HepG2 (cell line): ENCODE data around the gene ADAM15. TPM values are rescaled to one million over a fixed set of nuclear protein-coding genes. Genes with fewer than 3 reads are reported as not detected.
A peak's percentile ranks its signal among the peaks of the same experiment; 100 is the strongest.

Experiments
- ATF7 ChIP-seq, 2 experiments: fragments of 450-650 bp in 1 of 2; sonication (generic) in 1 of 2; formaldehyde crosslinking in 1 of 2; IDR thresholded peaks; 2 replicates each; pipeline versions ENCODE4 v1.4.0 to v1.6.1; 2016 to 2020; ENCODE audit warnings: antibody characterized with exemption in 1 of 2, mild to moderate bottlenecking in 1 of 2, missing genetic modification reagents in 1 of 2
- CBX2 ChIP-seq, 2 experiments: fragments of 200-600 bp in 1 of 2; sonication (generic); formaldehyde crosslinking in 1 of 2; IDR thresholded peaks; 2 replicates each; pipeline versions ENCODE4 v1.7.0 to v1.8.1; 2018 to 2022; ENCODE audit warnings: low read depth in 2 of 2, low read length in 1 of 2, mild to moderate bottlenecking in 1 of 2, missing genetic modification reagents in 1 of 2
- ELF1 ChIP-seq: sonication (generic); formaldehyde crosslinking; IDR thresholded peaks from 2 replicates; pipeline ENCODE4 v1.4.0; 2020; ENCODE audit warnings: missing genetic modification reagents
- MED1 ChIP-seq: sonication (generic); formaldehyde crosslinking; IDR thresholded peaks from 2 replicates; pipeline ENCODE4 v1.4.0; 2020; ENCODE audit warnings: missing genetic modification reagents
- MIXL1 ChIP-seq: IDR thresholded peaks from 2 replicates; pipeline ENCODE4 v1.6.1; 2016
- NFIC ChIP-seq: IDR thresholded peaks from 2 replicates; pipeline ENCODE4 v1.6.1; 2012; ENCODE audit warnings: mild to moderate bottlenecking, low read length, inconsistent platforms
- NFYB ChIP-seq: sonication (generic); formaldehyde crosslinking; IDR thresholded peaks from 2 replicates; pipeline ENCODE4 v1.4.0; 2020; ENCODE audit warnings: missing genetic modification reagents
- NR2F6 ChIP-seq, 2 experiments: IDR thresholded peaks; 2 replicates each; pipeline ENCODE4 v1.6.1; 2016; ENCODE audit warnings: antibody characterized with exemption in 1 of 2, mild to moderate bottlenecking in 1 of 2
- REPIN1 ChIP-seq: sonication (generic); formaldehyde crosslinking; IDR thresholded peaks from 2 replicates; pipeline ENCODE4 v1.8.0; 2022; ENCODE audit warnings: missing genetic modification reagents, low read depth, mild to moderate bottlenecking, borderline replicate concordance
- TBP ChIP-seq: sonication (generic); formaldehyde crosslinking; IDR thresholded peaks from 2 replicates; pipeline ENCODE4 v1.5.0; 2020; ENCODE audit warnings: missing genetic modification reagents
- ZNF33A ChIP-seq: sonication (generic); formaldehyde crosslinking; IDR thresholded peaks from 2 replicates; pipeline ENCODE4 v1.5.1; 2020; ENCODE audit warnings: missing genetic modification reagents, mild to moderate bottlenecking, moderate library complexity, borderline replicate concordance
- polyA plus RNA-seq, 8 experiments: library from polyadenylated mRNA; depleted of rRNA in 3 of 8; stranded (reverse) in 7 of 8; unstranded in 1 of 8; fragments of >200 nt; fragmentation: Illumina TruSeq in 4 of 8; extraction: Trizol in 4 of 8; gene quantifications; 2 replicates each; pipeline versions ENCODE4 v1.2.1 to v1.2.3, GENCODE V29; 2011 to 2016; ENCODE audit warnings: low read depth in 4 of 8, missing spikeins in 1 of 8, mixed read lengths in 1 of 8; ENCODE audit not compliant: insufficient read depth in 1 of 8
- total RNA-seq, 5 experiments: library from RNA; depleted of rRNA; stranded (reverse); fragments of >200 nt; fragmentation: Illumina TruSeq; extraction: Trizol; gene quantifications; 2 replicates each; pipeline ENCODE4 v1.2.3, GENCODE V29; 2016; ENCODE audit warnings: low read depth in 1 of 5
- TF ChIP-seq, protein P1 (sequence below), 2 experiments: sonication (generic) in 1 of 2; formaldehyde crosslinking in 1 of 2; IDR thresholded peaks; 2 replicates each; pipeline versions ENCODE4 v1.6.1 to v1.9.0; 2014 to 2022; ENCODE audit warnings: antibody characterized with exemption in 1 of 2, borderline replicate concordance in 1 of 2, inconsistent platforms in 1 of 2, low read depth in 1 of 2, missing genetic modification reagents in 1 of 2
- TF ChIP-seq, protein P2 (sequence below): sonication (generic); formaldehyde crosslinking; IDR thresholded peaks from 2 replicates; pipeline ENCODE4 v1.9.0; 2021; ENCODE audit warnings: missing genetic modification reagents, borderline replicate concordance
- TF ChIP-seq, protein P3 (sequence below): sonication (generic); formaldehyde crosslinking; IDR thresholded peaks from 2 replicates; pipeline ENCODE4 v1.5.1; 2020; ENCODE audit warnings: missing genetic modification reagents, mild to moderate bottlenecking, borderline replicate concordance
- TF ChIP-seq, protein P4 (sequence below): sonication (generic); formaldehyde crosslinking; conservative IDR thresholded peaks from 2 replicates; pipeline ENCODE4 v1.5.0; 2020; ENCODE audit warnings: missing genetic modification reagents

ADAM15 gene
- total and polyA plus RNA-seq, 2 of the 13 experiments (the other 11 are each of a cell fraction or from before 2014, with no cell fraction given), result 17.9 to 25.6 TPM

DNA sequence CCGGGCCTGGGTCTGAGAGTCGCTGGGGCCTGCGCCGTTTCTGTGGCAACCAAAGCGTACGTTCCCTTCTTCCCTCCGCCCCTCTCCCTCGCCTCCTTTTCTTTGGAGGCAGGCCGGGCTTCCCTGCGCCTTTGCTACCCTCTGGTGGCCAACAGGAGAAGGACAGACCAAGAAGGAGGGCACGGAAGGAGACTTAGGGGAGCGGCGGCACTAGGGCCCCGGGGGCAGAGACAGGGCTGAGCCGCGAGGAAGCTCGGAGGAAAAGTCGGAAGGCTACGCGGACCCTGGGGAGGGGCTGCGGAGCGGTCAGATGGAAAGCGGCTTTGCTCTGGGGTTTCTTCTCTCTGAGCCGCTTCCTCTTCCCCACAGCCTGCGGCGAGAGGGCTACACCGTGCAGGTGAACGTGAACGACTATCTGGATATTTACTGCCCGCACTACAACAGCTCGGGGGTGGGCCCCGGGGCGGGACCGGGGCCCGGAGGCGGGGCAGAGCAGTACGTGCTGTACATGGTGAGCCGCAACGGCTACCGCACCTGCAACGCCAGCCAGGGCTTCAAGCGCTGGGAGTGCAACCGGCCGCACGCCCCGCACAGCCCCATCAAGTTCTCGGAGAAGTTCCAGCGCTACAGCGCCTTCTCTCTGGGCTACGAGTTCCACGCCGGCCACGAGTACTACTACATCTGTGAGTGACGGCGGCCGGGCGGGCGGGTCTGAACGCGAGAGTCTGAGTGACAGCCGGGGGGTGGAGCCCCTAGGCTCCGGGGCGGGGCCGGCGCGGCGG, 33.8 kb downstream of the ADAM15 start (continued):
- TF ChIP-seq, protein P1, sequence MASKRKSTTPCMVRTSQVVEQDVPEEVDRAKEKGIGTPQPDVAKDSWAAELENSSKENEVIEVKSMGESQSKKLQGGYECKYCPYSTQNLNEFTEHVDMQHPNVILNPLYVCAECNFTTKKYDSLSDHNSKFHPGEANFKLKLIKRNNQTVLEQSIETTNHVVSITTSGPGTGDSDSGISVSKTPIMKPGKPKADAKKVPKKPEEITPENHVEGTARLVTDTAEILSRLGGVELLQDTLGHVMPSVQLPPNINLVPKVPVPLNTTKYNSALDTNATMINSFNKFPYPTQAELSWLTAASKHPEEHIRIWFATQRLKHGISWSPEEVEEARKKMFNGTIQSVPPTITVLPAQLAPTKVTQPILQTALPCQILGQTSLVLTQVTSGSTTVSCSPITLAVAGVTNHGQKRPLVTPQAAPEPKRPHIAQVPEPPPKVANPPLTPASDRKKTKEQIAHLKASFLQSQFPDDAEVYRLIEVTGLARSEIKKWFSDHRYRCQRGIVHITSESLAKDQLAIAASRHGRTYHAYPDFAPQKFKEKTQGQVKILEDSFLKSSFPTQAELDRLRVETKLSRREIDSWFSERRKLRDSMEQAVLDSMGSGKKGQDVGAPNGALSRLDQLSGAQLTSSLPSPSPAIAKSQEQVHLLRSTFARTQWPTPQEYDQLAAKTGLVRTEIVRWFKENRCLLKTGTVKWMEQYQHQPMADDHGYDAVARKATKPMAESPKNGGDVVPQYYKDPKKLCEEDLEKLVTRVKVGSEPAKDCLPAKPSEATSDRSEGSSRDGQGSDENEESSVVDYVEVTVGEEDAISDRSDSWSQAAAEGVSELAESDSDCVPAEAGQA (IDR thresholded peaks at IDR 0.05; ENCODE audit: low read depth), result no peak
- TF ChIP-seq, protein P1 (CRISPR knock-in tag; IDR thresholded peaks at IDR 0.05; ENCODE audit: borderline replicate concordance), result no peak
- TF ChIP-seq, protein P2, sequence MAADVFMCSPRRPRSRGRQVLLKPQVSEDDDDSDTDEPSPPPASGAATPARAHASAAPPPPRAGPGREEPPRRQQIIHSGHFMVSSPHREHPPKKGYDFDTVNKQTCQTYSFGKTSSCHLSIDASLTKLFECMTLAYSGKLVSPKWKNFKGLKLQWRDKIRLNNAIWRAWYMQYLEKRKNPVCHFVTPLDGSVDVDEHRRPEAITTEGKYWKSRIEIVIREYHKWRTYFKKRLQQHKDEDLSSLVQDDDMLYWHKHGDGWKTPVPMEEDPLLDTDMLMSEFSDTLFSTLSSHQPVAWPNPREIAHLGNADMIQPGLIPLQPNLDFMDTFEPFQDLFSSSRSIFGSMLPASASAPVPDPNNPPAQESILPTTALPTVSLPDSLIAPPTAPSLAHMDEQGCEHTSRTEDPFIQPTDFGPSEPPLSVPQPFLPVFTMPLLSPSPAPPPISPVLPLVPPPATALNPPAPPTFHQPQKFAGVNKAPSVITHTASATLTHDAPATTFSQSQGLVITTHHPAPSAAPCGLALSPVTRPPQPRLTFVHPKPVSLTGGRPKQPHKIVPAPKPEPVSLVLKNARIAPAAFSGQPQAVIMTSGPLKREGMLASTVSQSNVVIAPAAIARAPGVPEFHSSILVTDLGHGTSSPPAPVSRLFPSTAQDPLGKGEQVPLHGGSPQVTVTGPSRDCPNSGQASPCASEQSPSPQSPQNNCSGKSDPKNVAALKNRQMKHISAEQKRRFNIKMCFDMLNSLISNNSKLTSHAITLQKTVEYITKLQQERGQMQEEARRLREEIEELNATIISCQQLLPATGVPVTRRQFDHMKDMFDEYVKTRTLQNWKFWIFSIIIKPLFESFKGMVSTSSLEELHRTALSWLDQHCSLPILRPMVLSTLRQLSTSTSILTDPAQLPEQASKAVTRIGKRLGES (CRISPR knock-in tag), result no peak
- TF ChIP-seq ELF1 (CRISPR knock-in tag) (peak; percentile 80), ATF7 (IDR thresholded peaks at IDR 0.05) (no peak), ATF7 (CRISPR knock-in tag; IDR thresholded peaks at IDR 0.05) (no peak), REPIN1 (CRISPR knock-in tag) (no peak), MIXL1 (CRISPR knock-in tag) (peak; percentile 68; the same call in 1 of the 2 replicates), CBX2 (IDR thresholded peaks at IDR 0.05; ENCODE audit: low read depth, low read length) (no peak), CBX2 (CRISPR knock-in tag; IDR thresholded peaks at IDR 0.05; ENCODE audit: low read depth) (no peak), TBP (no peak), NFYB (CRISPR knock-in tag) (no peak), NFIC (no peak), NR2F6 (IDR thresholded peaks at IDR 0.05) (no peak), NR2F6 (CRISPR knock-in tag; IDR thresholded peaks at IDR 0.05) (peak; percentile 61), ZNF33A (CRISPR knock-in tag) (no peak), MED1 (CRISPR knock-in tag) (peak; percentile 59)
- TF ChIP-seq, protein P3, sequence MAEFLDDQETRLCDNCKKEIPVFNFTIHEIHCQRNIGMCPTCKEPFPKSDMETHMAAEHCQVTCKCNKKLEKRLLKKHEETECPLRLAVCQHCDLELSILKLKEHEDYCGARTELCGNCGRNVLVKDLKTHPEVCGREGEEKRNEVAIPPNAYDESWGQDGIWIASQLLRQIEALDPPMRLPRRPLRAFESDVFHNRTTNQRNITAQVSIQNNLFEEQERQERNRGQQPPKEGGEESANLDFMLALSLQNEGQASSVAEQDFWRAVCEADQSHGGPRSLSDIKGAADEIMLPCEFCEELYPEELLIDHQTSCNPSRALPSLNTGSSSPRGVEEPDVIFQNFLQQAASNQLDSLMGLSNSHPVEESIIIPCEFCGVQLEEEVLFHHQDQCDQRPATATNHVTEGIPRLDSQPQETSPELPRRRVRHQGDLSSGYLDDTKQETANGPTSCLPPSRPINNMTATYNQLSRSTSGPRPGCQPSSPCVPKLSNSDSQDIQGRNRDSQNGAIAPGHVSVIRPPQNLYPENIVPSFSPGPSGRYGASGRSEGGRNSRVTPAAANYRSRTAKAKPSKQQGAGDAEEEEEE (CRISPR knock-in tag), result no peak
- TF ChIP-seq, protein P4, sequence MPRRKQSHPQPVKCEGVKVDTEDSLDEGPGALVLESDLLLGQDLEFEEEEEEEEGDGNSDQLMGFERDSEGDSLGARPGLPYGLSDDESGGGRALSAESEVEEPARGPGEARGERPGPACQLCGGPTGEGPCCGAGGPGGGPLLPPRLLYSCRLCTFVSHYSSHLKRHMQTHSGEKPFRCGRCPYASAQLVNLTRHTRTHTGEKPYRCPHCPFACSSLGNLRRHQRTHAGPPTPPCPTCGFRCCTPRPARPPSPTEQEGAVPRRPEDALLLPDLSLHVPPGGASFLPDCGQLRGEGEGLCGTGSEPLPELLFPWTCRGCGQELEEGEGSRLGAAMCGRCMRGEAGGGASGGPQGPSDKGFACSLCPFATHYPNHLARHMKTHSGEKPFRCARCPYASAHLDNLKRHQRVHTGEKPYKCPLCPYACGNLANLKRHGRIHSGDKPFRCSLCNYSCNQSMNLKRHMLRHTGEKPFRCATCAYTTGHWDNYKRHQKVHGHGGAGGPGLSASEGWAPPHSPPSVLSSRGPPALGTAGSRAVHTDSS (CRISPR knock-in tag), result no peak
